SU-DHL-6 (cell line): Measurements from ENCODE around the gene ZC3H4.

ENCODE experiments used
- H2AFZ ChIP-seq: fragments of 200-600 bp; sonication (generic); 2 replicates; pipeline ENCODE4 v1.6.1; 2014; ENCODE audit warnings: low read depth, mild to moderate bottlenecking, moderate library complexity, mixed read lengths, antibody characterized with exemption, low read length; ENCODE audit not compliant: severe bottlenecking
- H3F3A ChIP-seq: fragments of 200-600 bp; shearing (Covaris generic); 2 replicates; pipeline ENCODE4 v1.6.0; 2016; ENCODE audit warnings: antibody characterized with exemption, mild to moderate bottlenecking; ENCODE audit not compliant: insufficient read depth
- H3K27ac ChIP-seq: fragments of 200-600 bp; sonication (generic); 2 replicates; pipeline ENCODE4 v1.5.1; 2016; ENCODE audit warnings: low read depth, mild to moderate bottlenecking, low read length, moderate library complexity, mixed read lengths
- H3K27me3 ChIP-seq: fragments of 200-600 bp; sonication (generic), shearing (Covaris generic); 2 replicates; pipeline ENCODE4 v1.6.0; 2014; ENCODE audit warnings: mild to moderate bottlenecking, low read length
- H3K36me3 ChIP-seq: fragments of 200-600 bp; sonication (generic); 2 replicates; pipeline ENCODE4 v1.6.1; 2014; ENCODE audit warnings: mild to moderate bottlenecking, low read length, mixed read lengths
- H3K4me2 ChIP-seq: fragments of 300-600, 200-600 bp; shearing (Covaris generic), sonication (generic); 2 replicates; pipeline ENCODE4 v1.6.0; 2014; ENCODE audit warnings: low read length, low read depth, mild to moderate bottlenecking; ENCODE audit not compliant: poor library complexity, severe bottlenecking
- H3K4me3 ChIP-seq: fragments of 200-600 bp; sonication (generic); 2 replicates; pipeline ENCODE4 v1.5.1; 2014; ENCODE audit warnings: antibody characterized with exemption, low read length, mild to moderate bottlenecking, mixed read lengths; ENCODE audit not compliant: insufficient read depth, poor library complexity, severe bottlenecking
- H3K79me2 ChIP-seq: fragments of 200-600 bp; sonication (generic); 2 replicates; pipeline ENCODE4 v1.6.1; 2014; ENCODE audit warnings: mild to moderate bottlenecking, low read length, moderate library complexity; ENCODE audit not compliant: insufficient read depth
- H3K9ac ChIP-seq: fragments of 200-600 bp; sonication (generic); 2 replicates; pipeline ENCODE4 v1.7.0; 2014; ENCODE audit warnings: mild to moderate bottlenecking, low read length
- H3K9me2 ChIP-seq: fragments of 200-600 bp; sonication (generic); replicated peaks from 2 replicates; pipeline ENCODE4 v1.6.1; 2014; ENCODE audit warnings: low read length; ENCODE audit not compliant: insufficient read depth
- H3K9me3 ChIP-seq: fragments of 200-600 bp; sonication (generic); 2 replicates; pipeline ENCODE4 v1.6.1; 2014; ENCODE audit warnings: low read length, mixed read lengths; ENCODE audit not compliant: insufficient read depth
- H4K20me1 ChIP-seq: fragments of 200-600 bp; sonication (generic); 2 replicates; pipeline ENCODE4 v1.6.1; 2014; ENCODE audit warnings: low read depth, mild to moderate bottlenecking, antibody characterized with exemption, low read length, moderate library complexity, mixed read lengths
- CTCF ChIP-seq: fragments of 200-600 bp; sonication (generic); IDR thresholded peaks from one replicate; pipeline ENCODE4 v1.5.1; 2017; ENCODE audit warnings: antibody characterized with exemption, mild to moderate bottlenecking, low read length, moderate library complexity; ENCODE audit not compliant: insufficient read depth, poor library complexity, severe bottlenecking
- EZH2phosphoT487 ChIP-seq: fragments of 200-600 bp; sonication (generic), shearing (Covaris generic); conservative IDR thresholded peaks from 2 replicates; pipeline ENCODE4 v1.6.1; 2018; ENCODE audit warnings: mild to moderate bottlenecking, antibody characterized with exemption, low read length, moderate library complexity, mixed read lengths

The ZC3H4 gene

DNA sequence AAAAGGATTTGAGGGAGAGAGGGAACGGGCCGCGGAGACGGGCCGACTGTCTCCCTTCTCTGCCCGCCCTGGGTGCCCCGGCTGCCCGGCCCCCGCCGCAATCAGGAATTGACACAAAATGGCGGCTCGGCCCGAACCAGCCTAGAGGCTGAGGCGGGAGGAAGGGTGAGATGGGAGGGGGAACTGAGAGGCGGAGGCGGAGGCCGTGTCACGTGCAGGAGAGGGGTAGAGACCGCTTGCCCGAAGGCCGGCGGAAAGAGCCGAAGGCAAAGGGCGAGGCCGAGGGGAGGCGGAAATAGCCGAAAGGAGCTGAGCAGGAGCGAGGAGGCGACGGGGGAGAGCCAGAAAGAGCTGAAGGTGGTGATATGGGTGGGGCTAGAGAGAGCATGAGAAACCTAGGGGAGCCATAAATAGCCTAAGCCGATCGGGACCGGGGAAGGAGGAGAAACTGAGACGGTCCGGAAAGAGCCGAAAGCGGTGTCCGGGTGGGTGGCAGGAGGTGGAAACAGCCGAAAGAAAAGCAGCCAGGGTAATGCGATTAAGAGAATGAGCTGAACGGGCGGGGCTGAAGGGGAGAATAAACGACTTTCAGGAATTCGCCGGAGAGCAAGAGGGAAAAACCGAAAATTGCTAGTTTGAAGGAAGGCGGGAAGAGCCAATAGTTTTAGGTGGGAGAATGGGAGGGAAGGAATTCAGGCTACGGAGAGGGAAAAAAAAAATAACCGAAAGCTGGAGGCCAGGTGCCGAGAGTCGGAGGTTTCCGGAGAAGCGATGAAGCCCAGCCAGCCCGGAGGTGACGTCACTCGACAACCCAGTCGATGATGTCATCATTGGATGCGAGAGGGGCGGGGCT lies at the start of gene ZC3H4:
TSS of gene ZC3H4 (minus strand) at position 780 of the 853 bp plus-strand sequence. CDS start 1,192 bp downstream, outside the sequence.
- H3K9me2 ChIP-seq: no peaks in the 10 kb centered on the region
- H3K4me3 ChIP-seq: peak within 1 kb of the TSS; percentile 97
- H3K27me3 ChIP-seq: no peaks in the 10 kb centered on the region
- H3K79me2 ChIP-seq: peaks cover 37% of the 10 kb centered on the region
- no peaks in the 10 kb centered on the region for H3K9me3 ChIP-seq
- H3F3A ChIP-seq: peaks cover 42% of the 10 kb centered on the region
- peaks cover 11% of the 10 kb centered on the region; the same call in 1 of the 2 replicates for H3K36me3 ChIP-seq
- H3K4me2 ChIP-seq: peak within 1 kb of the TSS; percentile 85
- peak within 1 kb of the TSS; percentile 97 for H3K27ac ChIP-seq
- peak within 1 kb of the TSS; percentile 100 for H3K9ac ChIP-seq
- H4K20me1 ChIP-seq: no peaks in the 10 kb centered on the region
- no peak for TF ChIP-seq EZH2phosphoT487
- TF ChIP-seq CTCF: no peak
- H2AFZ ChIP-seq: peak within 1 kb of the TSS; percentile 53

- Histone ChIP-seq H2AFZ (no peak overlapping the region), H3K27ac (no peak overlapping the region), H3K27me3 (no peaks in the 10 kb centered on the region), H3K79me2 (peaks cover 23% of the 10 kb centered on the region), H3K4me2 (no peak overlapping the region), H4K20me1 (no peaks in the 10 kb centered on the region), H3K9ac (no peak overlapping the region), H3F3A (peaks cover 5% of the 10 kb centered on the region; the same call in 1 of the 2 replicates), H3K36me3 (peaks cover 26% of the 10 kb centered on the region), H3K9me2 (no peaks in the 10 kb centered on the region), H3K9me3 (no peaks in the 10 kb centered on the region), H3K4me3 (no peak overlapping the region)
- TF ChIP-seq CTCF (no peak), EZH2phosphoT487 (no peak)
Measured at GRCh38 chr19:47161876-47162489, 48.4 kb upstream of the ZC3H4 start.

DNA sequence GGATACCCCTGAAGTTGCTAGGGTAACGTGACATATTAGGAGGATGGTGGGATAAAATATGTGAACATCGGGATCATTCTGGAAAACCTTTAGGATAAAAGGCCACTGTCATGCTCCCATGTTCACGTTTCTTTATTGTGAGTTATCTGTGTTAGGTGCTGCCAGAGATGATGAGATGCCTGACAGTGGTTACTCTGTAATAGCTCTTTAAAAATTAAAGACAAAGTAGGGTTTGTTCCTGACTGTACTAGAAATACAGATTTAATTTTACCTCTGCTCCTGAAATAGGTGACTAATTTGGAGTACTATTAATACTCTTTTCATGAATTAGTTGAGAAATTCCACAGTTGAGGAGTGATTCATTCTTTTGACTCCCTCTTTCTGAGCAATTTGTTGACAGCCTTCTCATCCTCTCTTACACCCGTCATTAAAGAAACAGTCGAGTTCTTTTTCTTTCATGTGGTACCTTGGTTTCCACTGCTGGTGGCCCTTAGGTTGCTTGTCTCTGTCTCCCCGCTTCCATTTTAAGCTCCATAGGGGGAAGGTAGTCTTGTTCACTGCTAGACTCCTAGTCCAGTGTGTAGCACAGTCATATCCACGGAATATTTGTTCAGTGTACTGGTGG lies 45.4 kb upstream of the ZC3H4 start:
- Histone ChIP-seq H3K9ac (no peak overlapping the region), H3K4me3 (no peak overlapping the region), H3K79me2 (peaks cover 24% of the 10 kb centered on the region), H4K20me1 (no peaks in the 10 kb centered on the region), H3K27me3 (no peaks in the 10 kb centered on the region), H3F3A (peaks cover 5% of the 10 kb centered on the region; the same call in 1 of the 2 replicates), H3K27ac (no peak overlapping the region), H2AFZ (no peak overlapping the region), H3K4me2 (no peak overlapping the region), H3K36me3 (peaks cover 36% of the 10 kb centered on the region), H3K9me2 (no peaks in the 10 kb centered on the region), H3K9me3 (no peaks in the 10 kb centered on the region)
- TF ChIP-seq EZH2phosphoT487: no peak
- no peak for TF ChIP-seq CTCF
